Measurements from ENCODE around the gene FHAD1. TPM values are rescaled to one million over a fixed set of nuclear protein-coding genes. Genes with fewer than 3 reads are reported as not detected.

Gene FHAD1
- total and polyA plus RNA-seq, 2 of the 13 experiments (the other 11 are each of a cell fraction or from before 2014, with no cell fraction given): not detected

- TF ChIP-seq, protein P1, sequence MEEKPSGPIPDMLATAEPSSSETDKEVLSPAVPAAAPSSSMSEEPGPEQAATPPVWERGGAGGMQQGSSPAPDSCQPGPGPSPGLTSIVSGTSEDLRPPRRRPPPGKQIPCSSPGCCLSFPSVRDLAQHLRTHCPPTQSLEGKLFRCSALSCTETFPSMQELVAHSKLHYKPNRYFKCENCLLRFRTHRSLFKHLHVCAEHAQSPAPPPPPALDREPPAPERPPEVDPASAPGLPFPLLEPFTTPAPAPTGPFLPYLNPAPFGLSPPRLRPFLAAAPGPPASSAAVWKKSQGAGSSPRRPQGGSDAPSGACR (CRISPR knock-in tag; IDR thresholded peaks at IDR 0.05): 0 out of 2 replicates have a peak, but pooled peaks have one; percentile 31
- peak; percentile 77; the same call in 1 of the 2 replicates for TF ChIP-seq MEIS2 (CRISPR knock-in tag; IDR thresholded peaks at IDR 0.05)
- 0 out of 4 replicates have a peak, but pooled peaks of 1 of the 2 experiments have one; percentile 54 for TF ChIP-seq NR2F1 (CRISPR knock-in tag; IDR thresholded peaks at IDR 0.05)
- TF ChIP-seq, protein P2, sequence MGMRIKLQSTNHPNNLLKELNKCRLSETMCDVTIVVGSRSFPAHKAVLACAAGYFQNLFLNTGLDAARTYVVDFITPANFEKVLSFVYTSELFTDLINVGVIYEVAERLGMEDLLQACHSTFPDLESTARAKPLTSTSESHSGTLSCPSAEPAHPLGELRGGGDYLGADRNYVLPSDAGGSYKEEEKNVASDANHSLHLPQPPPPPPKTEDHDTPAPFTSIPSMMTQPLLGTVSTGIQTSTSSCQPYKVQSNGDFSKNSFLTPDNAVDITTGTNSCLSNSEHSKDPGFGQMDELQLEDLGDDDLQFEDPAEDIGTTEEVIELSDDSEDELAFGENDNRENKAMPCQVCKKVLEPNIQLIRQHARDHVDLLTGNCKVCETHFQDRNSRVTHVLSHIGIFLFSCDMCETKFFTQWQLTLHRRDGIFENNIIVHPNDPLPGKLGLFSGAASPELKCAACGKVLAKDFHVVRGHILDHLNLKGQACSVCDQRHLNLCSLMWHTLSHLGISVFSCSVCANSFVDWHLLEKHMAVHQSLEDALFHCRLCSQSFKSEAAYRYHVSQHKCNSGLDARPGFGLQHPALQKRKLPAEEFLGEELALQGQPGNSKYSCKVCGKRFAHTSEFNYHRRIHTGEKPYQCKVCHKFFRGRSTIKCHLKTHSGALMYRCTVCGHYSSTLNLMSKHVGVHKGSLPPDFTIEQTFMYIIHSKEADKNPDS (CRISPR knock-in tag; IDR thresholded peaks at IDR 0.05): no peak
- peak; percentile 23; the same call in 1 of the 2 replicates for TF ChIP-seq MTA1 (CRISPR knock-in tag; IDR thresholded peaks at IDR 0.05; ENCODE audit: borderline replicate concordance)
- TF ChIP-seq THAP11 (CRISPR knock-in tag; IDR thresholded peaks at IDR 0.05): 0 out of 2 replicates have a peak, but pooled peaks have one; percentile 20
- no peak for TF ChIP-seq ZNF672 (CRISPR knock-in tag; IDR thresholded peaks at IDR 0.05)
- peak; percentile 82 for TF ChIP-seq RARA (CRISPR knock-in tag; IDR thresholded peaks at IDR 0.05)
- TF ChIP-seq ERF (CRISPR knock-in tag; IDR thresholded peaks at IDR 0.05): peak; percentile 43; the same call in 1 of the 2 replicates
- no peak for TF ChIP-seq ARHGAP35 (CRISPR knock-in tag; IDR thresholded peaks at IDR 0.05; ENCODE audit: borderline replicate concordance)
- no peak for TF ChIP-seq KLF9 (CRISPR knock-in tag; IDR thresholded peaks at IDR 0.05; ENCODE audit: low read depth)
- TF ChIP-seq HNF4G (IDR thresholded peaks at IDR 0.05; ENCODE audit: borderline replicate concordance, low read depth, low read length): peak; percentile 39; the same call in 1 of the 2 replicates
- no peak for TF ChIP-seq HNF4G (CRISPR knock-in tag; IDR thresholded peaks at IDR 0.05; ENCODE audit: borderline replicate concordance, low read depth)
- TF ChIP-seq ZNF510 (CRISPR knock-in tag; IDR thresholded peaks at IDR 0.05; ENCODE audit: low read depth): no peak
- TF ChIP-seq U2AF2 (IDR thresholded peaks at IDR 0.05; ENCODE audit: low read depth, low read length): no peak
- TF ChIP-seq ZBTB38 (CRISPR knock-in tag; IDR thresholded peaks at IDR 0.05): no peak
- no peak for TF ChIP-seq SAFB2 (CRISPR knock-in tag; IDR thresholded peaks at IDR 0.05; ENCODE audit: borderline replicate concordance, low read depth)
- TF ChIP-seq, protein P3, sequence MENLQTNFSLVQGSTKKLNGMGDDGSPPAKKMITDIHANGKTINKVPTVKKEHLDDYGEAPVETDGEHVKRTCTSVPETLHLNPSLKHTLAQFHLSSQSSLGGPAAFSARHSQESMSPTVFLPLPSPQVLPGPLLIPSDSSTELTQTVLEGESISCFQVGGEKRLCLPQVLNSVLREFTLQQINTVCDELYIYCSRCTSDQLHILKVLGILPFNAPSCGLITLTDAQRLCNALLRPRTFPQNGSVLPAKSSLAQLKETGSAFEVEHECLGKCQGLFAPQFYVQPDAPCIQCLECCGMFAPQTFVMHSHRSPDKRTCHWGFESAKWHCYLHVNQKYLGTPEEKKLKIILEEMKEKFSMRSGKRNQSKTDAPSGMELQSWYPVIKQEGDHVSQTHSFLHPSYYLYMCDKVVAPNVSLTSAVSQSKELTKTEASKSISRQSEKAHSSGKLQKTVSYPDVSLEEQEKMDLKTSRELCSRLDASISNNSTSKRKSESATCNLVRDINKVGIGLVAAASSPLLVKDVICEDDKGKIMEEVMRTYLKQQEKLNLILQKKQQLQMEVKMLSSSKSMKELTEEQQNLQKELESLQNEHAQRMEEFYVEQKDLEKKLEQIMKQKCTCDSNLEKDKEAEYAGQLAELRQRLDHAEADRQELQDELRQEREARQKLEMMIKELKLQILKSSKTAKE (CRISPR knock-in tag; IDR thresholded peaks at IDR 0.05; ENCODE audit: borderline replicate concordance): no peak
- peak; percentile 74 for TF ChIP-seq FOXP4 (CRISPR knock-in tag; IDR thresholded peaks at IDR 0.05)
- TF ChIP-seq SMAD1 (CRISPR knock-in tag; IDR thresholded peaks at IDR 0.05; ENCODE audit: borderline replicate concordance, low read depth): no peak
These were observed 109.1 kb downstream of the FHAD1 start (continued) for GRCh38 chr1:15355968-15356625.

Measured in HepG2 (cell line).